SK-MEL-5 (cell line): ENCODE data around the gene STAC2. TPM values are rescaled to one million over a fixed set of nuclear protein-coding genes. Genes with fewer than 3 reads are reported as not detected.

Experiments
- DNase-seq: peaks from one replicate; pipeline ENCODE4 v3.0.0-alpha.2; 2016; ENCODE audit warnings: low read depth, low spot score
- in situ Hi-C: cut with HindIII; loops from 2 replicates; pipeline ENCODE4 v1.10.0; 2016; ENCODE audit warnings: low sequenced_read_pairs, high pct_unique_total_duplicates, low pct_unique_long_range_greater_than_20kb
- total RNA-seq: library from RNA; depleted of rRNA; stranded (reverse); fragments of >200 nt; shearing (Covaris generic); gene quantifications from 2 replicates; pipeline ENCODE4 v1.2.3, GENCODE V29; 2014

Gene STAC2
- total RNA-seq, 1 experiment from 2014 or later: not detected

DNA sequence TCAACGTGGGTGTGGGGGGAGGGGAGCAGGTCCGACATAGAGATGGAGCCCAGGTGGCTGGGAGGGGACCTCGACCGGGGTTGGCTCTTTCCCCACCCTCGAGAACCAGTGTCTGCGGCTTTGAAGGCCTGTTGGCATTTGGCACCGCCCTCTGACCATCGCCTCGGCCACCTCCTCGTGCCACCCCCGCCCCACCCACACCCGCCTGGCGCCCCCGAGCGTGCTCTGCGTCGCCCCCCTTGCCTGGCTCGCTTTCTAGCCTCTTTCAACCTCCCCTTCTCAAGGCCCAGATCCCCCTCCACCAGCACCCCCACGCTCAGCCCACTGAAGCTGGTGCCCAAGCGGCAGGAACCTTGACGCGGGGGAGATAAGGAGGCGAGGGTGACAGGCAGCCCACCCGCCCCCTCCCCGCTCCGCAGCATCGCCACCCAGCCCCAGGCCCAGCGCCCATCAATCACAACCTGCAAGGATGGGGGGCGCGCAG is 28.9 kb downstream of the STAC2 start:
- in situ Hi-C loops: no loop called here

DNA sequence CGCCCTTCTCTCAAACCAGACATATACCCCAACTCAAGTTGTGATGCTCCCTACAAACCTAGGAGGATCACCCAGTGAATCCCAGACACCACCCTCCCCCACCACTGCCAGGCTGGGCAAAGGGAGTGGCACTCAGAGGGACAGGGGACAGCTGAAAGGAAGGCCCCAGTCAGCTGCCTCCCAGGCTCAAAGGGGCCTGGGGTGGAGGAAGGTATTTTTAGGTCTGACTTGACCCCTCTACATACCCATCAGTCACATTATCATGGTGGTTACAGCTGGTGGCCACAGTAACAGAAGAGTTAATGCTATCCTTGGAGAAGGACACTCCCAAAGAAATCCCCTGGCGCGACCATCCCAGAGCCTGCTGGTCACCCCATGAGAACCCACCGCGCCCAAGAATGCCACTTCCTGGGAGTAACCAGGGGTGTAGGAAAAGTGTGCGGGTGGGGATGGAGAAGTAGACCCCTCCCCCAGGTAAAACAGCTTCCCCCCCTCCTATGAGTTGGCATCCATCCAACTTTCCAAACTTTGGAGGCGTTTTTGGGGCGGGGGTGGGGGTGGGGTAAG is 29.4 kb downstream of the STAC2 start:
- DNase-seq: no peak
- in situ Hi-C loops: no loop called here

More for the DNA sequence above, 28.9 kb downstream of the STAC2 start:
- no peak for DNase-seq

DNA sequence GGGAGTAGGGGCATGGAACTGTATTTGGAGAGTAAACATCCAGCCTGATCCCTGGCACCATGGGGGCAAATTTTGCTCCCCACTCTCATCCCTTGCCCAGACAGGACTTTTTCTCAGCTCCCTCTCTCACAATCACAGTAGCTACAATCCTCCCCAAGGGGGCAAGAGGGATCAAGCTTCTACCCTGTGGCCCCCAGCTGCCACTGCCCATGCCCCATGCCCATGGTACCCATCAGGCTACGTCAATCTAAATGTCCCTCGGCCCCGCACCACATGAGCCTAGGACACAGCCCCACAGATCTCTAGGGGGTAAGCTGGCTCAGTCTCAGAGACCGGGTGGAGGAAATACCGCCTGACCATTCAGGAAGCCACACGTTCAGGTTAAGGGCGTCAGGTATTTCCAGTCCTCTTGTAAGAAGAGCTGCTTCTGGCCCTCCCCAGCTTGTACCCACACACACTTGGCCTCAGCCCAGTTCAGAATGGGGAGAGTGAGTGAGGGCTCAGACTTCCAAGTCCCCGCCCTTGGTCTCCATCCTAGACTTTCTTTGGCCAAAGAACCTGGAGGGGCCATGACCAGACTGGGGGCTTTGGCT is 30.1 kb downstream of the STAC2 start:
- DNase-seq: no peak
- in situ Hi-C loops: no loop called here

DNA sequence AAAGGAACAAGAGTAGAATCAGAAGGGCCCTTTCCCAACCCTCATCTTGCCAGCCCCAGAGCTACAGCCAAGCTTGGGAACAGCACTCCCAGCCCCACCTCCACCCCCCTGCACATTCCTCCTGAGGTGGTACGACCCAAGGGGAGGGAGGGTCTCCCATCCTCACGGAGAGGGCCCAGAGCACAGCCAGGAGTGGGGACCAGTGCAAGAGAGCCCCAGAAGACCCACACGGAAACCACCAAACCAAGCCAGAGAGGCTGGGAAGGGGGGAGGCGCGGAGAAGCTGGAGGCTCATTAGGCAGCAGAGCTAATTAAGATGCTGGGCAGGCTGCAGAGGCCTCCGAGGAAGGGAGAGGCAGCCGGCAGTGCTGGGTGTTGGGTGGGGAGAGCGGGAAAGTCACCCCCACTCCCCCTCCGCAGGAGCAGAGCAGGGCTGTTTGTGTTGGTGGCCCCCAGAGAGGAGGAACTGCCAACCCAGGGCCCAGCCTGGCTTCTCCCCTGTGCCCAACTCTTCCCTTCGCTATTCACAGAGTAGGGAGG is 30.7 kb downstream of the STAC2 start:
- in situ Hi-C loops: no loop called here

DNA sequence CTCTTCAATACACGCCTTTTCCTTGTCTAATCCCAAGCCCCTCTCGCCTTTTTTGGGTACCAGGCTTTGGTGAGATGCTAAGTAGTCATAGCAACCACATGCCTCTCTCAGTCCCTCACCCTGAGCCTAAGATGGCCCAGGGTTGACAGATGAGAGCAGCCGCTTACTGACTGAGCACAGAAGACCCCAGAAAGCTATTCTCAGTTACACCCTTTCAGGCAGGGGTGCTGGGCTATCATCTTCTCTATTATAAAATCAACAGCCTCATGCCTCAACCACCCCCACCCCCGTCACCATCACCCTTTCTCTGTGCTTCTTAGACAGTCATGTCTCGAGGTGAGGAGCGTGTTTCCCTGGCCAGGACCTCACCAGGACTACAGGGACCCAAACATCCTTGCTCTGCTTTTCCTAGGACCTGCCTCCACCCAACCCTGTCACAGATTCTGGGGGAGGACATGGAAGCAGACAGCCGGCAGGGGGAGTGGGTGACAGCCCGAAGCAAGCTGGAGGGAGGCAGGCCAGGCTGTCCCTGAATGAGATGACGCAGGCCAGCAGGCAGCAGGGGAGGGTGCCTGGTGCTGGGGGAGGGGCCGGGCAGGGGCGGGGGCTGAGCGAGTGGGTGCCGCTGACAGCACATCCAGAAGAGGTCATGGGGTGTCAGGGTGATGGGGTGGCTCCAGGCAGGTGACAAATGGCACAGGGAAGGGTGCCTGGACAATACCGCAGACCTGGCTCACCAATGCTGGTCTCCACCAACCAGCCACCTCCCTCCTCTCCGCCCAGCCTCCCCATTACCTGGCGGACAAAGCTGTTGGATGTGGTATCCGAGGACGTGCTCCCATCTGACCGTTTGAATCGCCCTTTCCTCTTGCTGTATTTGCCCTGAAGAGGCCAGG is 31.4 kb downstream of the STAC2 start:
- in situ Hi-C loops: no loop called here
- peak; percentile 40 for DNase-seq

More for the DNA sequence above, 30.7 kb downstream of the STAC2 start:
- DNase-seq: no peak

DNA sequence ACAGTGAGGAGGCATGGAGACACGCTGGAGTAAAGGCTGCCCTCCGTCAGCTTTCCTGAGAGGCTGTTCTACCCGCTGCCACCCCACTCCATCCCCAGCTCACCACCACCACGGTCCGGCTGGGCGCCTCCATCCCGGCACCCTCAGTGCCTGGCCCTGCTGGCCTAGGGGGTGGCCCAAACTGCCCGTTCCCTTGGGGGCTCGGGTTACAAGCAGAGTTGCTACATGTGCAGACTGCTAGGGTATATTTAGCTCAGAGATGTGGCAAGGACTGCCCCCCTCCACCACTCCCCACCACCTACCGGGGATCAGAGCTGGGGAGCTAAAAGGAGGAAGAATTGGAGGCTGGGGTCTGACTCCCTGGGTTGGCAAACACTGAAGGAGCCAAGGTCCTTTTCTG is 32.4 kb downstream of the STAC2 start:
- DNase-seq: no peak
- in situ Hi-C loops: no loop called here

DNA sequence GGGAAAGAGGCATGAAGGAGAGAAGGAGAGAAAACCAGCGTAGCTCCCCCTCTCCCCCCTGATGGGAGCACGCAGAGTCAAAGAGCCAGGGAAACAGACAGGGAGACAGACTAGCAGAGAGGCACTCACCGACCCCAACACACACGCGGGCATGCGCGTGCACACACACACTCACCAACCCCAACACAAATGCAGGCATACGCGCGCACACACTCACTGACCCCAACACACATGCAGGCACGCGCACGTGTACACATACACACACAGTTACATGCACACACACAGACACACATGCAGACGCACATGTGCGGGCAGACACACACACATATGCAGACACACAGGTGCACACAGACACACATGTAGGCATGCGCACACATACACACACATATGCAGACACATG is 32.8 kb downstream of the STAC2 start:
- in situ Hi-C loops: no loop called here

DNA sequence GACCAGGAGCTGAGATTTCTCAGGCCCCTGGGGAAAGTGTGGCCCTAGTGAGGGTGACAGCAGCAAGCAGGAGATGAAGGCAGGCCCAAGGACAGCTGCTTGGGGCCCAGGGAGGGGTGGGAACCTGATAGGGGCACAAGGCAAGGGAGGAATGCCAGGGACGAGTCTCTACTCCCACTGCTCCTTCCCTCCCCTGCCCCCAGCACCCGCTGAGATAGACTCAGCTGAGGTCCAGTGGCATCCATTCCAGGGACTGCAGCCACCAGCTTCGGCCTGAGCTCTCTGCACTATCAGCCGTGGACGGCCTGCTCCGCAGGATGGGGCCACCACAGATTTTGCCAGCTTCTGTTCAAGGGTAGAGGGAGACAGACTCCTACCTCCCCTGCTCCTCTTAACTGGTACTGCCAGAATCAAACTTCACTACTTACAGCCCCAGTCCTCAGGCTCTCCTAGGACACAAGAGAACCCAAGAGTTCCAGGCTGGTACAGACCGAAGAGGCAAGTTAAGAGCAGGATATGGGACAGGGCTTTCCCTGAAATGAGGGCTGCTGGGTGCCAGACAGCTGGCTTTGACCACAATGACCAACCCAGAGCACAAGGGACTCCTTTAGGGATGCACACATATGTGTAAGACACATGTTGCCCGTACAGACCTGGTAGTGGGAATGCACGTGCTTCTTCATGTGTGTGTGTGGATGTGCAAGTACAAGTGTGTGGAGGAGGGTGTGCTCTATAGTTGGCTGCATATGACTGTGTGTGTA is 33.8 kb downstream of the STAC2 start:
- DNase-seq: no peak
- in situ Hi-C loops: no loop called here

More for the DNA sequence above, 32.8 kb downstream of the STAC2 start:
- DNase-seq: no peak

DNA sequence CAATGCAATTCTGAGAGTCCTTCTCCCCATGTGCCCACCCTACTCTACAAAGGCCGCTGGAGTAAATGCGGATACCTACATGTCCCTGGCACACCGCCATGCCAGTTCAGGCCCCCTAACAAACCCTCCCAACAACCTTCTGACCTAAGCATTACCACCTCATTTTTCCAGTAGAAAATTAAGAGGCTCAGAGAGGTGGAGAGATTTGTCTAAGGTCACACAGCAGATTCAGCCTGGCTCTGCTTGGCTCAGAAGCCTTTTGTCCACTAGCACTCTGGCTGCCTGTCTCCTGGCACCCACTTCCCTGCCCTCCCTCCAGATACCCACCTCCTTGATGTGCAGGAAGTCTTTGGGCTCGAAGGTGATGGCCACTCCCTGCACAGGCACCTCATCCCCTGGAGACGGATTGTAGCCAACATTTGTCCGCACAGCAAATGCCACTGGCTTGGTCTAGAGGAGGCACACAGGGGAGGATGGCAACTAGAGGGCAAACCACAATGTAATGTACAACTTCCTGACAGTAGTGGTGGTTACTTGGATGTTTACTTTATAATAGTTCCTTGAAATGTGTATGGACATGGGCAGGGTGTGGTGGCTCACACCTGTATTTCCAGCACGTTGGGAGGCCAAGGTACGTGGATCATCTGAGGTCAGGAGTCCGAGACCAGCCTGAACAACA is 38.5 kb downstream of the STAC2 start:
- in situ Hi-C loops: no loop called here
- DNase-seq: no peak

DNA sequence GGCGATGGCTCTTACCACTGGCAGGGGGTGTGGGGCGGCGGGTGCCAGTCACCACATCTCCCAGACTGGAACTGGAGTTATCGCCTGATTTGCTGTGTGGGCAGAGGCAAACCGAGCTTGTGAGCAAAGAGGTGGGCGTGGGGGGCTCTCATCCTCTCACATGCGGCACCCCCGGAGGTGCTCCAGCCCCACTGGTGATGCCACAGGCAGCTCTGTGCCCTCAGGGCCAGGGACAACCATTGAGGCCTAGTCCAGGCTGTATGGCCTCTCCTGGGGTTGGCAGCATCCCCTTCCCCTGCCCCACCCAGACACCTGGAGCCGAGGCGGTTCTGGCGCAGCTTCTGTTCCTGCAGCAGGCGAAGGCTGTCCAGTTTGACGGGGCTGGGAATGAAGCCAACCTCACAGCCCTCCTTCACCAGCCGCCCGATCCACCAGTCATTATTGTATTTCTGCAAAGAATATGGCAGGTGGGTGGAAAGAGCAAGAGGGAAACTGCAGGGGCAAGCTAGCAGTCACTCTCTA is 39.2 kb downstream of the STAC2 start:
- DNase-seq: no peak
- in situ Hi-C loops: no loop called here

DNA sequence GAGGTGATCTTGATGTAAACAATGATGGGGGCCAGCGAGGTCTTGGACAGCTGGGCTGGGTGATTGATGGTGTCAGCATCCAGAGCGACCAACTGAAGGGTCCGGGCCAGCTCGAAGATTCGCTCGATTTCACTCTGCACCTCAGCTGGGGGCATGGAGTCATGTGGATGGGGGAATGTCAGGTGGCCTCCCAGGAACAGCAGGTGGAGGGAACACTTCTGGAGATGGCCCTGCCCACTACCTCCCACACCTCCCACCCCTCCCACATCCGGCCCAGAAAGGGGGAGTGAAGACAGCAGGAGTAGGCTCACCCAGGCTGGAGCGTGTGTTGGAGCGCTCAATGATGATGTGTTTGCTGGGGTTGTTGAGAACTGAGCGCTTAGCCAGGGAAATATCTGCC is 42.0 kb downstream of the STAC2 start:
- DNase-seq: no peak
- in situ Hi-C loops: no loop called here

DNA sequence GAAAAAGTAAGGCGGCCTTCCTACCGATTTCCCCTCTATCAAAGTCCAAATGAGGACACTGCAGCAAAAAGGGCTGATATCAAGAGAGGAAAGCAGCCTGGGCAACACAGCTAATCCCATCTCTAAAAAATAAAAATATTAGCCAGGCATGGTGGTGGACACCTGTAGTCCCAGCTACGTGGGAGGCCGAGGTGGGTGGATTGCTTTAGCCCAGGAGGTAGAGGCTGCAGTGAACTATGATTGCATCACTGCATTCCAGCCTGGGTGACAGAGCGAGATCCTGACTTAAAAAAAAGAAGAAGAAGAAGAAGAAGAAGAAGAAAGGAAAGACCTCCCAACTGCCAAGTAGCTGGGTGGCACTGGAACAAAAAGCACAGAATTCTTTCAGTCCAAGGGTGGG is 42.7 kb downstream of the STAC2 start:
- DNase-seq: no peak
- in situ Hi-C loops: no loop called here

DNA sequence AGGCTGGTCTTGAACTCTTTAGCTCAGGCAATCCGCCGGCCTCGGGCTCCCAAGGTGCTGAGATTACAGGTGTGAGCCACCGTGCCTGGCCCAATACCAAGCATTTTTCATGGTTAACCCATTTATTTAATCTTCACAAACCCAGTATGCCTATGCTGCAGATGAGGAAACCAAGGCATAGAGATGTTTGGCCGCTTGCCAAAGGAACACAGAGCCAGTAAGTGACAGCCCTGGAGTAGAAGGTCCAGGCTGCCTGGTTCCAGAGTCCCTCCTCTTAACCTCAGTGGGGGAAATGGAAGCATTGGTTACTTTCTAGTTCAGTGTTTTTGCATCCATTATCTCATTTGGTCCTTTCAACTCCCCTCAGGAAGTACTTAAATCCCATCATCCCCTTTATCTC is 44.4 kb downstream of the STAC2 start:
- in situ Hi-C loops: no loop called here
- DNase-seq: no peak

DNA sequence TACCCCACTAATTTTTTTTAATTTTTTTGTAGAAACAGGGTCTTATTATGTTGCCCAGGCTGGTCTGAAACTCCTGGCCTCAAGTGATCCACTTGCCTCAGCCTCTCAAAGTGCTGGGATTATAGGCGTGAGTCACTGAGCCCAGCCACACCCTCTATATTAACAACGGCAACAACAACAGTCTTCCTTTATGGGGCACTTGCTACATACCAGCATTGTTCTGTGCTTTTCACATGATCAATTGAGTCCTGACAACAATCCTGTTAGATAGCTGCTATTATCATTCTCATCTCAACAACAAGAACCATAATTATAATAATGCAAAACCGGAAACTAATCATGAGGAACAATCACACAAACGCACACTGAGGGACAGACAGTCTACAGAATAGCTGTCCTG is 47.2 kb downstream of the STAC2 start:
- in situ Hi-C loops: no loop called here
- DNase-seq: peak; percentile 45

DNA sequence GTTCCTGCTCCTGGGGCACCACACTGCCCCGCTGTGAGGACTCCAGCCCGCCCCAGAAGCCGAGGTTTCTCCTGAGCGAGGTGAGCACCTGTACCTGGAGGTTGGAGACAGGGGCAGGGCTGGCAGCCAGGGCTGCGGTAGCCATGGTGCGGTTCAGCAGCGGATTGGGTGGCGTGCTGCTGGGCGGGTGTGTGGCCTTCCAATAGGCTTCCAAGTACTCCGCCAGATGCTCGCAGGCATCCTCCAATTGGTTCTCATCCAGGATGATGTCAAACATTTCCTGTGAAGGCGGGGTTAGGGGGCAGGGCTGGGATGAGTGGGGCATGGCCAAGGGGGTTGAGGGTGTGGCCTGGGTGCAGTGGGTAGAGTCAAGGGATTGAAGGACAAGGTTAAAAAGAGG is 48.5 kb downstream of the STAC2 start:
- DNase-seq: peak; percentile 42
- in situ Hi-C loops: no loop called here

DNA sequence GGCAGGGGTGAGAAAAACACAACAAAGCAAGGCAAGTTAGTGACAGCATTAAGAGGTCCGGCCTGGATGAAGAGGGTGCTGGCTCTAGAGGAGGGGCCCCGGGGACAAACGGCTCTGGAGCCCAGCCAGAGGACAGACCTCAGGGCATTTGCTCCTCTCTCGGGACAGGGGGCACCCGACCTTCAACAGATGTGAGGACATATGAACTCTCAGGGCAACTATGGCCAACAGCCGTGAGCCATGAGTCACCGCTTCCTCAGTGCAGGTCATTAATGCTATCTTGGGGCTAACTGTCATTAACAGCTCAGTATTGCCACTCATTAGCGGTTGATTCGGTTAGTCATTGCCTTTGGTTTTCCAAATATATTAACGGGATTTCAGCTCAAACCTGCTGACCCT is 50.1 kb downstream of the STAC2 start:
- DNase-seq: no peak
- in situ Hi-C loops: no loop called here
